Subcutaneous abdominal adipose tissue (tissue), 5 donors: ENCODE measurements around the gene RAPGEF2.
"Not testable (repeated sequence)": the region's sequence is repeated elsewhere in the genome, so short reads cannot be mapped to it uniquely, and the experiment has no call there.

ENCODE experiments used
- H3K27ac ChIP-seq: one replicate; pipeline ENCODE4 v1.7.0; 2013; ENCODE audit warnings: low read depth, mild to moderate bottlenecking, inconsistent platforms, low read length, moderate library complexity
- H3K27me3 ChIP-seq, 5 donors: one replicate each; pipeline ENCODE4 v1.7.0; 2013; ENCODE audit warnings: low read length in 5 of 5, inconsistent platforms in 1 of 5; ENCODE audit not compliant: control insufficient read depth in 5 of 5, insufficient read depth in 4 of 5
- H3K36me3 ChIP-seq, 5 donors: one replicate each; pipeline ENCODE4 v1.7.0; 2013; ENCODE audit warnings: low read length in 5 of 5; ENCODE audit not compliant: control insufficient read depth in 5 of 5, insufficient read depth in 5 of 5
- H3K4me1 ChIP-seq, 5 donors: one replicate each; pipeline ENCODE4 v1.7.0; 2013; ENCODE audit warnings: low read length in 5 of 5, mild to moderate bottlenecking in 3 of 5, moderate library complexity in 1 of 5; ENCODE audit not compliant: control insufficient read depth in 5 of 5, insufficient read depth in 5 of 5
- H3K4me3 ChIP-seq, 5 donors: one replicate each; pipeline ENCODE4 v1.7.0; 2013; ENCODE audit warnings: low read length in 5 of 5, low read depth in 1 of 5
- H3K9ac ChIP-seq, 5 donors: one replicate each; pipeline ENCODE4 v1.7.0; 2013; ENCODE audit warnings: low read length in 5 of 5, mild to moderate bottlenecking in 4 of 5, moderate library complexity in 3 of 5
- H3K9me3 ChIP-seq, 5 donors: one replicate each; pipeline ENCODE4 v1.7.0; 2013; ENCODE audit warnings: low read length in 5 of 5; ENCODE audit not compliant: control insufficient read depth in 5 of 5
- donor health status: healthy.
- donor health status: healthy.
- donor health status: healthy.
- donor health status: healthy.
- donor health status: healthy.

The RAPGEF2 gene

GRCh38 chr4:159240046-159240445 lies 137.2 kb downstream of the RAPGEF2 start:
- Histone ChIP-seq H3K9ac (no peak overlapping the region), H3K9me3 (no peaks in the 10 kb centered on the region), H3K4me3 (peak overlapping the region in 2 of 5 donors; percentile 24 to 48), H3K4me1 (peaks cover 0 to 7% (median 6%) of the 10 kb centered on the region in 5 donors), H3K36me3 (no peaks in the 10 kb centered on the region), H3K27me3 (no peaks in the 10 kb centered on the region), H3K27ac (peak overlapping the region; percentile 77)

- Histone ChIP-seq H3K36me3 (no peaks in the 10 kb centered on the region), H3K9ac (peak overlapping the region in 3 of 5 donors; percentile 30 to 63 (median 47)), H3K27me3 (no peaks in the 10 kb centered on the region), H3K9me3 (no peaks in the 10 kb centered on the region), H3K4me3 (peak overlapping the region in 2 of 5 donors; percentile 24 to 48), H3K4me1 (peaks cover 0 to 7% (median 6%) of the 10 kb centered on the region in 5 donors), H3K27ac (peak overlapping the region; percentile 77)
Observed at GRCh38 chr4:159240687-159241086, 137.8 kb downstream of the RAPGEF2 start.

GRCh38 chr4:159242427-159242826 lies 139.5 kb downstream of the RAPGEF2 start:
- peaks cover 0 to 7% (median 3%) of the 10 kb centered on the region in 5 donors for H3K4me1 ChIP-seq
- H3K36me3 ChIP-seq, result no peaks in the 10 kb centered on the region
- H3K4me3 ChIP-seq, result no peak overlapping the region
- H3K9me3 ChIP-seq, result no peaks in the 10 kb centered on the region
- no peak overlapping the region for H3K27ac ChIP-seq
- no peak overlapping the region for H3K9ac ChIP-seq
- H3K27me3 ChIP-seq, result no peaks in the 10 kb centered on the region

GRCh38 chr4:159248384-159249178 lies 145.7 kb downstream of the RAPGEF2 start:
- peak overlapping the region in 2 of 5 donors; percentile 8 to 66 for H3K9ac ChIP-seq
- peaks cover 2 to 22% (median 21%) of the 10 kb centered on the region in 5 donors for H3K4me1 ChIP-seq
- H3K4me3 ChIP-seq, result peak overlapping the region; percentile 46 to 79 (median 65)
- H3K27ac ChIP-seq, result peak overlapping the region; percentile 45
- H3K9me3 ChIP-seq, result peaks cover 0 to 3% (median 0%) of the 10 kb centered on the region in 5 donors
- H3K36me3 ChIP-seq, result peaks cover 0 to 7% (median 0%) of the 10 kb centered on the region in 5 donors
- H3K27me3 ChIP-seq, result no peaks in the 10 kb centered on the region

GRCh38 chr4:159250751-159251325 lies 148.0 kb downstream of the RAPGEF2 start:
- peaks cover 0 to 3% (median 0%) of the 10 kb centered on the region in 5 donors for H3K9me3 ChIP-seq
- no peak overlapping the region for H3K4me3 ChIP-seq
- H3K27ac ChIP-seq, result no peak overlapping the region

GRCh38 chr4:159251580-159251979 lies 148.7 kb downstream of the RAPGEF2 start:
- not testable (repeated sequence) for H3K9ac ChIP-seq, H3K27me3 ChIP-seq, H3K4me3 ChIP-seq, H3K9me3 ChIP-seq, H3K36me3 ChIP-seq, H3K27ac ChIP-seq
- H3K4me1 ChIP-seq, result peaks cover 2 to 22% (median 21%) of the 10 kb centered on the region in 5 donors

More at GRCh38 chr4:159250751-159251325, 148.0 kb downstream of the RAPGEF2 start:
- H3K4me1 ChIP-seq, result peaks cover 2 to 22% (median 21%) of the 10 kb centered on the region in 5 donors
- H3K27me3 ChIP-seq, result no peaks in the 10 kb centered on the region
- H3K36me3 ChIP-seq, result peaks cover 0 to 7% (median 0%) of the 10 kb centered on the region in 5 donors
- H3K9ac ChIP-seq, result no peak overlapping the region

GRCh38 chr4:159252491-159252890 lies 149.6 kb downstream of the RAPGEF2 start:
- Histone ChIP-seq H3K27me3 (no peaks in the 10 kb centered on the region), H3K4me3 (no peak overlapping the region), H3K9ac (no peak overlapping the region), H3K27ac (no peak overlapping the region), H3K9me3 (peaks cover 0 to 3% (median 0%) of the 10 kb centered on the region in 5 donors), H3K36me3 (peaks cover 0 to 9% (median 0%) of the 10 kb centered on the region in 5 donors), H3K4me1 (peaks cover 2 to 22% (median 21%) of the 10 kb centered on the region in 5 donors)

GRCh38 chr4:159256037-159256436 lies 153.2 kb downstream of the RAPGEF2 start:
- Histone ChIP-seq H3K27ac (no peak overlapping the region), H3K4me3 (no peak overlapping the region), H3K27me3 (no peaks in the 10 kb centered on the region), H3K9me3 (peaks cover 0 to 2% (median 0%) of the 10 kb centered on the region in 5 donors), H3K36me3 (peaks cover 0 to 4% (median 0%) of the 10 kb centered on the region in 5 donors), H3K4me1 (peaks cover 0 to 11% (median 10%) of the 10 kb centered on the region in 5 donors), H3K9ac (no peak overlapping the region)

GRCh38 chr4:159258889-159259560 lies 156.1 kb downstream of the RAPGEF2 start:
- no peak overlapping the region for H3K9ac ChIP-seq
- H3K9me3 ChIP-seq, result no peaks in the 10 kb centered on the region
- H3K27ac ChIP-seq, result peak overlapping the region; percentile 21
- no peaks in the 10 kb centered on the region for H3K27me3 ChIP-seq
- peaks cover 0 to 3% (median 0%) of the 10 kb centered on the region in 5 donors for H3K36me3 ChIP-seq
- H3K4me3 ChIP-seq, result no peak overlapping the region
- H3K4me1 ChIP-seq, result peaks cover 0 to 13% (median 3%) of the 10 kb centered on the region in 5 donors
